Putamen (tissue), 1 donor: Measurements from ENCODE around the gene SCLT1.

Source experiments
- DNase-seq: peaks from one replicate; pipeline ENCODE4 v3.0.0-alpha.2; 2016; ENCODE audit warnings: low spot score

SCLT1 gene

DNA sequence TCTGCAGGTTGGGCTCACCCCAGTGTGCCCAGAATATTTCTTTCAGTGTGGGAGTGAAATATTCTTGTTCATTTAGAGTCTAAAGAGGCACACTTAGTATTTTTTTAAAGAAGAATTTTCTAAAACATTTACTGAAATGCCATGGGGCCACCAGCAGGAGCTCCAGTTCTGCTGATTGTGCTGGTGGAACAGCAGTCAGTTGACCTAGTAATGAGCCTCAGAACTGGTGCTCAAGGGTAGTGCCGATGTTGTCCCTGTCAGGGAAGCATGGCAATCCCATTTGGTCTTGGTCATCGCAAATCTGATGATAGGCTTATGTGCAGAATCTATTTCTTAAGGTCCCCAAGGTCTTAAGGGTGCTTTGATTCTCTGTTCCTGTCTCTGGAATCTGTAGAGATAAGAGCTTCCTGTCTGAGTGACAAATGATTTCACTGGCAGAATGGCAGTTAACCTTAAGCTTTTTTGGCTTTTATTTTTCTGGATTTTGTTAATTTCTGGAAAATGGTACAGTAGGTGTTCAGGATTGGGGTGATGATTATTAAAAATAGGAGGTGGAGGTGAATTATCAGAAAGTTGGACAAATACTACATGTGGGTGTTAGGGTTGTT lies 252.5 kb downstream of the SCLT1 start:
- DNase-seq = no peak

DNA sequence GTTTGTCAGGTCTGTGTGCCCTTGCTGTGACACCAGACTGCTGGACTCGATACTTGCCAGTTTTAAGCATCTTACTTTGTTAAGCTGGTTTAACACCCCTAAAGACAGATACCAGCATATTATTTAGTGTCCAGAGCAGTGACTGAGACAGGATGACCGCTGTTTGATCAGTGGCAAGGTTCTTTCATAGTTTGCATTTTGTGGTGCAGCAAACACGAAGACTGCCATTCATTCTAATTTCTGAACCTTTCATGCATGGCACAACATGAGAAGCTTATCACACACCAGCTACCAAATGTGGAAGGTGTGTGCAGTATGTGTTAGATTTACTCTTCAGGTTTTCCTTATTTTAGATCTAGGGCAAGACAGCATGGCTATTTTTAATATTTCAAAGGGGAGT lies 255.7 kb downstream of the SCLT1 start:
- no peak for DNase-seq

DNA sequence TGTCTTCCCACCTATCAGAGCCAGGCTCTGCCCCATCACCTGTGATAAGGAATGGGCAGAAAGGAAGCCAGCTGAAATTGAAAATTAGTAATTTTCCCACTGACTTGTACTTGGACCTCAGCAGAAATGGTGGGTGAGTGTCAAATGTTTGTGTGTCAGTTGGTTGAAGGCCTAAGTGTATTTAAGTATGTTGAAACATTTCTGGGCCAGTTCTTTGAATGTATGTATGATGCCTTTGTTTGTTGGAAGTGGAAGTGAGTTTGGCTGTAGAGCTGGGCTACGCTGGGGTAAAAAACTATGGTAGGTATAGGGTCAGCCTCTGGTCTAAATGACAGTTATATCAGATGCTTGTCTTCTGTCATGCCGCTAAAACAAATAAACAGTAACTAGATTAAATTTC lies 256.1 kb downstream of the SCLT1 start:
- no peak for DNase-seq

DNA sequence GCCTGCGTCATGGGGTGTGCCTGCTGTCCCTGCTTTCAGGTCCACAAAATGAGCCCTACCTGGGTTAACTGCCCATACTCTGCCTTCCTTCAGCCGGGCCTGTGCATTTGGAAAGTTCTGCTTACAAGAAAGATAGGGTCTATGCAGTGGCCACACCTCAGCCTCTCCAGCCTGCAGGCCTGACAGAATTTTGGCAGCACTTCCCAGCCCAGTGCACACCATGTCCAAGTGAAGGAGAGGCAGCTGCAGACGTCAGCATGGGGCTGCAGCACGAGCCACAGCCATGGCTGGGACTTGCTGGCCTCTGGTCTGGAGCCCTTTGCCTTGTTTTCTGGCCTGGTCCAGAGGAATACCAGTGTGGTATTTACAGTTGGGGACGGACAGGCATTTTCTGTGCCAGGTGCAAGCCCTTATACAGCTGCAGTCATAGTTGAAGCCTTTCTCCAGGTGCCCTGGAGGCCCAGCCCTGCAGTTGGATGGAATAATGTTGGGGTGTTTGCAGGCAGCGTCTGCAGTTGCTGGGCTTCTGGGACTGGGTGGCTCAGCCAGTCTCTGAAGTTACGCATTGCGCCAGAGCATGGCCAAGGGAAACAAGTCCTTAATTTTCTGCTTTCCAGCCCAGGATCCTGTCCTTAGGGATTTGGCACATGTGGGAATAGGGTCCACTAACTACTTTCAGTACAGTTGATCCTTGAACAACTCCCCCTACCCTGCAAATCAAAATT lies 257.7 kb downstream of the SCLT1 start:
- peak; percentile 34 for DNase-seq
